ENCODE results near the gene SCN1B.

- TF ChIP-seq CTCF (IDR thresholded peaks at IDR 0.05) (no peak), POLR2A (IDR thresholded peaks at IDR 0.05) (peak; percentile 78)
Observed at GRCh38 chr19:35040826-35041547, 10.7 kb downstream of the SCN1B start.
